ENCODE data around the gene CDK11A. TPM values are rescaled to one million over a fixed set of nuclear protein-coding genes. Genes with fewer than 3 reads are reported as not detected.

The CDK11A gene
- total and polyA plus RNA-seq, 2 of the 8 experiments (the other 6 are each of a cell fraction or from before 2014, with no cell fraction given): 15.0 to 45.6 TPM

DNA sequence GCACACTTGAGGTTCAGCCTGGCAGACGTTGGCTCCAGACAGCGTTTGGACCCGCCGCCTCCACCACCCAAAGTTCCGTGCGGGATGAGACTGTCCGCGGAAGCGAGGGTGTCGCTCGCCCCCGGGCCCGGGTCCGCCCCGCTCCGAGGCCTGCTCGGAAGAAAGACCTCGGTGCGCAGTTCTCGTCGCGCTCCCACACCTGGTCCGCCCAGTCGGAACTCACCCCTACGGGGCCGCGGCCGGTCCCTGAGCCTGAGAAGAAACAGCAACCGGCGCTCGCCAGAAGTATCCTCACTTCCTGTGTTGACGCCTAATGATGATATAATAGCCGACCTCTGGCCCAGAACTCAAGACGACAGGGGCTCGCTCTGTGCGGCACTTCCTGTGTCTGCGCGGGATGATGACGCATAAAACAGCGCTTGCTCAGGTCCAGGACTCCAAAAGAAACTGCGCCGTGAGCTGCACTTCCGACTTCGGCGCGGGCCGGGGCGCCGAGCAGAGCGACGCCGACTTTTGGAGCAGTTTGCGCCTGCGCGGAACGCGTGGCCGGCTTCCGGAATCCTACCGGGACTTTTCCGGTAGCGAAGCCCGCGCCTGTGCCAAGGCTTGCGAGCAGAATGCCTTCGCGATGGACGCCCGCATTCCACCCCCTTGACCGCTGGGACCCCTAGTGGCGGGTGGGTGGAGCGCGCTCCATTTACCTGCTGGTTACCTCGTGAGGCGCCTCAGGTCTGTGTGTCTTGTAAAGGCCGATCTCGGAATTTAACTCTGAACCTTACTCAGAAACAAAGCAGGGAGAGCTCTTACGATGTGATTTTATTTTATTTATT, at the start of gene CDK11A (continued):
- TF ChIP-seq, protein P1, sequence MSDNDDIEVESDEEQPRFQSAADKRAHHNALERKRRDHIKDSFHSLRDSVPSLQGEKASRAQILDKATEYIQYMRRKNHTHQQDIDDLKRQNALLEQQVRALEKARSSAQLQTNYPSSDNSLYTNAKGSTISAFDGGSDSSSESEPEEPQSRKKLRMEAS (IDR thresholded peaks at IDR 0.05): 0 out of 2 replicates have a peak, but pooled peaks have one; percentile 17
- TF ChIP-seq SIN3A (conservative IDR thresholded peaks at IDR 0.05 in 1 of 2, IDR thresholded peaks at IDR 0.05 in 1 of 2; ENCODE audit: low read depth in 1 of 2, low read length in 2 of 2) (peak in 1 of 2 experiments; percentile 52; a peak in 1 of 4 replicates), E2F6 (IDR thresholded peaks at IDR 0.05) (0 out of 2 replicates have a peak, but pooled peaks have one; percentile 23), SRF (IDR thresholded peaks at IDR 0.05; ENCODE audit: low read depth, low read length) (peak; percentile 83), TAF7 (optimal IDR thresholded peaks at IDR 0.05; ENCODE audit: borderline replicate concordance, low read depth, low read length) (peak; percentile 80), TBP (IDR thresholded peaks at IDR 0.05; ENCODE audit: low read depth, low read length) (peak; percentile 27; the same call in 1 of the 2 replicates), SP1 (IDR thresholded peaks at IDR 0.05; ENCODE audit: low read depth, low read length) (peak; percentile 45; the same call in 1 of the 2 replicates), RBBP5 (IDR thresholded peaks at IDR 0.05; ENCODE audit: borderline replicate concordance, low read depth, low read length) (peak; percentile 31; the same call in 1 of the 2 replicates), KDM5A (IDR thresholded peaks at IDR 0.05; ENCODE audit: low read length) (peak; percentile 57; the same call in 1 of the 2 replicates), CTCF (IDR thresholded peaks at IDR 0.05; ENCODE audit: control extremely low read depth in 1 of 3, insufficient read depth in 1 of 3, low read depth in 1 of 3, low read length in 3 of 3) (peak in 1 of 3 experiments; percentile 18; a peak in 1 of 4 replicates), CREB1 (IDR thresholded peaks at IDR 0.05) (peak; percentile 97)
